Activated CD8-positive, alpha-beta memory T cell treated with anti-CD3 and anti-CD28 coated beads for 36 hours (primary cell): ENCODE measurements around the gene AGBL4. TPM values are rescaled to one million over a fixed set of nuclear protein-coding genes. Genes with fewer than 3 reads are reported as not detected.

Experiments
- CTCF ChIA-PET: fragments of 350-600 bp; sonication (Branson Sonifier 250); formaldehyde crosslinking; loops from one replicate; lab custom pipeline; 2021; ENCODE audit warnings: antibody characterized with exemption; lab: Charles Lee
- POLR2A ChIA-PET: fragments of 350-600 bp; sonication (Branson Sonifier 250); formaldehyde crosslinking; loops from one replicate; lab custom pipeline; 2021; ENCODE audit warnings: antibody characterized with exemption; lab: Charles Lee
- total RNA-seq, 2 experiments: library from RNA; stranded (reverse); gene quantifications; one replicate each; pipeline ENCODE4 v1.2.3, GENCODE V29; 2021

Gene AGBL4
- total RNA-seq, 2 experiments from 2014 or later = not detected

DNA sequence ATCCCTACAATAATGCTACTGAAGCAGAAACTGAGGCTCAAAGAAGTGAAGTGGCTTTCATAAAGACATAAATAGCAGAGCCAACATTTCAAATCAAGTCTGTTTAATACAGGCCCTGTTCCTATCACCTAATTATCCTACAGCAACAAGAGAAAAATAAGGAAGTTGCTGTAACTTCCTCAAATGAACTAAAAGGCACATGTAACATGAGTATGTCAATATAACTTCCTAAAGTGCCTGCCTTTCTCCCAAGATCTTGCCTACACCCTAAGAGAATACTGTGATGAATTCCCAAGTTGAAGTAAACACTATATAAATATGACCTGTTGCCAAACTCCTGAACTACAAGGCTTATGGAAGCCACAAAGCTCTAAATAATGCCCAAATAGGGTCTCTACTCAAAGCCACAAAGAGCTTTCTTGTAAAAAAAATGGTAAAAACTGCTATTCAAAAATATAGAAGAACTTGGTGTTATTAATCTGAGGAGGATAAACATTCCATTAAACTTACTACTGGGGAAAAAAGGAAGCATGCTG lies 1255.7 kb downstream of the AGBL4 start:
- POLR2A ChIA-PET = no interaction called here

DNA sequence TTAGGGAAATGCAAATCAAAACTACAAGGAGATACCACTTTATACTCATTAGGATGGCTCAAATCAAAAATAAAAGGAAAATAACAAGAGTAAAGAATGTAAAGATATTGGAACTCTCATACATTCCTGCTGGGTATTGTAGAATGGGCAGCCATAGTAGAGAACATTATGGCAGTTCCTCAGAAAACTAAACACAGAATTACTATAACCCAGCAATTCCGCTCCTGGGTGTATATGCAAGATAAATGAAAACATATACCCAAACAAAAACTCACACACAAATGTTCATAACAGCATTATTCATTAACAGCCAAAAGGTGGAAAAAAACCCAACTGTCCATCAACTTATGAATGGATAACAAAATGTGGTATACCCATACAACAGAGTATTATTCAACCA lies 1258.4 kb downstream of the AGBL4 start:
- ChIA-PET POLR2A (no interaction called here), CTCF (no interaction called here)

More for the DNA sequence above, 1255.7 kb downstream of the AGBL4 start:
- CTCF ChIA-PET = no interaction called here

DNA sequence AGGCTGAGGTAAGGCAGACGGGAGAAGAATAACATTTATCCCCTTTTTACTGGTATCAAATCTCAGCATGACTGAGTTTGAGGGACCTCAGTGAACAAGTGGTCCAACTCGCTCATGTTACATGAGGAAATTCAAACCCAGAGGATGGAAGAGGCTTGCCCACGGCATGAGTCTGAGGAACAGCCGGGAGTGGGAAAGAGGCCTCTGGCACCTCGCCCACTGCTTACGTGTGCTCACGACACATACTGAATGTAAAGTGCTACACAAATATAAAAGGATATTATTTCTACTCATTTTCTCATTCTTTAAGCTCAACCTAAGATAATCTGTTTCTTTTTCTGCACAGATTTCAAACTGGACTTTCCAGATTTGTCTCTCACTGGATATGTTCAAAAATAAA lies 1261.8 kb downstream of the AGBL4 start:
- CTCF ChIA-PET = no interaction called here
- POLR2A ChIA-PET = no interaction called here

DNA sequence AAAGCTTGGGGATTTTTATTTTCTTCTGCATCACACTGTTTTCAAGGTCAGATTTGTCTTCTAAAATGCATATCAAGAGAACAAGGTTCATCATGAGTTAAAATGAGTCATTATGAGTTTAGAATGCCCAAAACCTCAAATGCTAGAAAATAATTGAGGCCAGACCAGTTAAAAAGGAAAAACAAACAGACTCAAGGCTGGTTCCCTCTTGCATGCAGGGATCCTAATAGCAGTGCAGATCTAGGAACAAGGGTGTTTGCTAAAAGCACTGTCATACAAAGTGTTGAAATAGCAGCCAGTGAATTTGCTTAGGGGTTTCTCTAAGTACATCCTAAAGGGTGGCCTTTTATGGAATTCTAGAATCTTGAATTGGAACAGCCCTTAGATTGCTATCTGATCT lies 1262.3 kb downstream of the AGBL4 start:
- ChIA-PET CTCF (no interaction called here), POLR2A (no interaction called here)

DNA sequence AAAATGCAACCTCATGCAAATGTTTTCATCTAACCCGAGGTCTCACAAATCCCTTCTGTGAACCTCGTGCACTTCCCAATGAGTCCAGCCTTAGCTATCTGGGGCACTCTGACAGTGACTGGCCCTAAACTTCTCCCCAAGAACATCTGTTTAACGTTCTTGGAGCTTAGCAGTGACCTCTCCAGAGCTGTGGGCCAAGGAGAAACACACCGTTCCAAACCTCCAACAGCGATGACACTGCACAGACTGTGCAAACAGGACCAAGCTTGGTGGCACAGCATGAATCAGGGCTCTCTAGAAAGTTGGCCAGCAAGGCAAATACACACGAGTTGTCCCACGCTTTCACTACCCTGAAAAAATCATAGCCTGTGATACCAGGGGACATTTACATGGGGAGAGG lies 1262.9 kb downstream of the AGBL4 start:
- ChIA-PET CTCF (no interaction called here), POLR2A (no interaction called here)

DNA sequence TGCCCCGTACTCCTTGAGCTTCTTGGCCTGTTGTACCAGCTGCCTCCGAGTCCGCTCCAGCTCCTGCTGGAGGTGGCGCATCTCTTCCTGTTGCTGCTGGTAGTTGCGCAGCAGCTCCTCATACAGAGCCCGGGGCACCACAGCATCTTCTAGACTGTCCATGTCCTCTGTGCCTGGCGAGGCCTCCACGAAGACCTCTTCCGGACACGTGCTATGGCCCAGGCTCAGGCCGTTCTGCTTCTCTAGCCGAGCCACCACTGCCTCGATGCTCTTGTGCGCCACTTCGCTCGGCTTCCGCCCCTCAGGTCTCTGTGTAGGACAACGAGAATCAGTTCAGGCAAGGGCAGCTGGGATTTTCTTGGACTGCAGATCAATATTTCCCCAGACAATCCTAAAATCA lies 1264.8 kb downstream of the AGBL4 start:
- POLR2A ChIA-PET = no interaction called here
- CTCF ChIA-PET = no interaction called here

DNA sequence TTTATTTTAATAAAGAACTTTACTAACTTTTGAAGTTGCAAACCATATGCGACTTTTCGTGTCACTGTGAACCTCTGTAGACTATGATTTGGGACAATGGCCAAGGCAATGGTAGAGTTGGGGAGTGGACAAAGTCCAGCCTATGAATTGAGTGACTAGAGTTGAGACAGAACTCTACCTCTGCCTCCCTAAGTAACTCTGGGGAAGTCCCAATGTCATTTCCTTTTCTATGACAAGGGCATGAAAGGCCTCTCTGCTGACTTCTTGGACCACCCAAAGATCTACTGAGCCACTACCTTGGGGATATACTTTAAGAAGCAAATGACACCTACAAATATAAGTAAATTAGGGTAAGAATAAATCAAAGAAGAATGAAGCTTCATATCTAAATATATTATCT lies 1266.4 kb downstream of the AGBL4 start:
- ChIA-PET POLR2A (no interaction called here), CTCF (no interaction called here)

DNA sequence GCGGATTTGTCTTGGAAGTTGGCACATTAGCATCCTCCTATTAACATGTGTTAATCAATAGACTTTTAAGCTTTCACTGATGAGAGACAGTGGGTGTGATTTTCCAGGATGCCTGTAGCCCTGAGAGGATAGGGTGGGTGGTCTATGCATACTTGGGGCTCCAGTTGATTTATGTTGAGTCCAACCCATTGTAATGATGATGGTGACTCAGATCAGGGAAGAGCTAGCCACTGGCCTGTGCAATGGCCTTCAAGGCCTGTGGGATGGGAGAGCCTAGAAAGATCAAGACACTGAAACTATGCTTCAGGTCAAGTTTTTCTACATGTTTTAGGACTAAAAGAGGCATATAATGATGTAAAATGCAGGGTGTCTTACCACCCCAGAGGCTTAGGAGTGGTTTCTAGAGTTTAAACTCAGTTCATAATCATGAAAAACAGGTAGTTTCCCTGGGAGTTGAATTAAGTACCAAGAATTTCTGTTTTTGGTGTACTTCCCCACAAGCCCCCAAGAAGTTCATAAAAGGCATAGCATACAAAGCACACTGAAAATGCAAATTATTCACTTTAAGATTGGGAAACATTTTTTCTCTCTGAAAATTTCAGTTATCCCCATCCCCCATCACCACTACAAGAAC lies 1267.0 kb downstream of the AGBL4 start:
- ChIA-PET POLR2A (no interaction called here), CTCF (no interaction called here)

DNA sequence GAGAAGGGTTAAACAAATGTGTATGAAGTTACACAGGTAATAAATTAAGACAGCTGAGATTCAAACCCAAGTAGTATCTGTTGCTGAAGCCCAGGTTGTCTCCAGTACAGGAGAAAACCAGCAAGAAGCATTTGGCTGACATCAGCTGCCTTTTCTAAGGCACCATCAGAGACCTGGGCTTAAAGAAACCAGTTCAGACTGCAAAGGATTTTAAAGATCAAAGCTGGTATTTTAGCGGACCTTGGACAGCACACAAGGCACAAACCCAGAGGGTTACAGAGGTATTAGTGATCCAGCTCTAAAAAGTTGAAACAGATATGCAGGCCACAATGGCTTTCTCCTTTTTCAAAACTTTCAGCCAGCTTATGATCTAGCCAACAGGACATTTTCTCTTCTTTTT lies 1270.5 kb downstream of the AGBL4 start:
- POLR2A ChIA-PET = no interaction called here

DNA sequence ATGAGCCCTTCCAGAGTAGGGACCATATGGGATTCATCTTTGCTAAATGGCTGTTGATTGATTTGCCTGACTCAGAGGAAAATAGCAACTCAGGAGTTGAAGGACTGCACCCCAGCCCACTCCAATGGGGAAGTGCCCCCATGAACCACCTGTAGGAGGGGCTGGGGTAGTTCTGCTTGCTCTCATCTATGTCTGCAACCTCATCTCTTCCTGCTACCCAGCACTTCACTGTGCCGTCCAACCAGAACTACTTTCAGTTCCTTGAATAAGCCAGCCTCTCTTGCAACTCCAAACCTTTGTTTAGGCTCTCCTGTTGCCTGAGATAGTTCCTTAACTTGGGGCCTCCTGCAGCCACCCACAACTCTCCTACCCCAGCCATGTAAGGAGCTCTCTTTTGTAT lies 1273.6 kb downstream of the AGBL4 start:
- POLR2A ChIA-PET = no interaction called here
- CTCF ChIA-PET = no interaction called here

More for the DNA sequence above, 1270.5 kb downstream of the AGBL4 start:
- CTCF ChIA-PET = no interaction called here

DNA sequence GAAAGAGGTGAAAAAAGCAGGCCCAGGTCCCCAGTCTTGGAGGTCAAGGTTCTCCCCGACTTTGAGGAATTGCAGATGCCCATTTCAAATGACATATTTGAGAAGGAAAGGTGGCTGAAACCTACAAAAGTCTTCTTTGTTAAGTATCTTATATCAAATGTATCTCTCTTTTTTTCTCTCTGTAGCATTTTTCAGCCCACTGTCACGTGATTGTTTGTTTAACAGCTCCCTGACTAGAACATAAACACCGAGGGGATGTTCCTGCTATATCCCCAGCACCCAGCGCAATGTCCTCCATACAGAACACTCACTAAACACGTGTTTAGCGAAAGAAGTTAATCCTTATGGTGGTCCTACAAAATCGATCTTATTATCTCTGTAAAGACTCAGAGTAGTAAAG lies 1274.7 kb downstream of the AGBL4 start:
- POLR2A ChIA-PET = no interaction called here
- CTCF ChIA-PET = no interaction called here

DNA sequence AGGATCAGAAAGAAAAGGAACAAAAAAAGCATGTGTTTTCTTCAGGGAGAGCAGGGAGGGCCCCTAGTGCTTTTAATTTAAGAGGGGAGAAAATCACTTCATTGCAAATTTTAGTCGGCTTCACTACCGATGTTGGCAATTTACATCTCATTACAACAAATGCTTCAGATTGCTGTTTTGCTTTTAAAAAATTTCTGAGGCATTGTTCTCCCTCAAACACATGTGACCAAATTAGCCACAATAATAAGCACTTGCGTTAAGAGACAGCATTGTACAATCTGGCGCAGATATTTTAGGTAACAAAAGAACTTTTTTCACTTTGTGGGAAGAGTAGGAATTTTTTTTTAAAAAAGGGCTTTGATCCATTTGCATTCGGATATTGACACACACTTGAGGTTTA lies 1276.8 kb downstream of the AGBL4 start:
- CTCF ChIA-PET = no interaction called here
- POLR2A ChIA-PET = no interaction called here

DNA sequence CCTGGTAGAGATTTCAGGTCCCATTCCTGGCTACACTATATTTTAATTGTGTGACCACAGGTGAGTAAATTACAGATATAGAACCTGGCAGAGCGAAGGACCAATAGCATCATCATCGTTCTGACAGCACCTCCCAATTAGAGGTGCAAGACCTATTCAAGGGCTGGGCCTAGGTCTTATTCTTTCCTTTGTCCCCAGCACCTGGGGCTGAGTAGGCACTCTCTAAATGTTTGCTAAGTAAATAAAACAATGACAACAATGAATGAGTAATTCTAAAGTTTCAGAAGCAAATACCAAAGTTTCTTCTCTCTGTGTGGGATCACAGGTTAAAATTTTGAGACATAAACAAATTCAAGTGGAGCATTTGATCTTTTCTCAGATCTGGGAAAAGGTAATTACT lies 1279.7 kb downstream of the AGBL4 start:
- CTCF ChIA-PET = no interaction called here
- POLR2A ChIA-PET = no interaction called here

DNA sequence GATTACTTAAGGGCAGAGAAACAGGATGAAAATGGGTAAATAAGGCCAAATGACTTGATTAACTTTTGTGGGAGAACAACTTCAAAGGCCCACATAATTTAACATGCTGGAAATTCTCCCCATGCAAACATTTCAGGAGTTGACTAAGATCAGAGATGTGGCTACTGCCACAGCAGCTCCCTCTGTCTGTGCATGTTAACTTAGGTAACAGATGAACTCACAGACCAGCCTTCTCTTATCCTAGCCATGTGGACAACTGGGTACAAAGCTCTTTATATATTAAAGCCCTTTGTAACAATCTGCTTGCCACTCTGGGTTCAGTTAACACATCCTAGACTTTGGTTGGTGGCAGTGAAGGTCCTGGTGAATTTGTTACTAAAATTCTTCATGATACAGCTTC lies 1280.3 kb downstream of the AGBL4 start:
- ChIA-PET CTCF (no interaction called here), POLR2A (no interaction called here)

DNA sequence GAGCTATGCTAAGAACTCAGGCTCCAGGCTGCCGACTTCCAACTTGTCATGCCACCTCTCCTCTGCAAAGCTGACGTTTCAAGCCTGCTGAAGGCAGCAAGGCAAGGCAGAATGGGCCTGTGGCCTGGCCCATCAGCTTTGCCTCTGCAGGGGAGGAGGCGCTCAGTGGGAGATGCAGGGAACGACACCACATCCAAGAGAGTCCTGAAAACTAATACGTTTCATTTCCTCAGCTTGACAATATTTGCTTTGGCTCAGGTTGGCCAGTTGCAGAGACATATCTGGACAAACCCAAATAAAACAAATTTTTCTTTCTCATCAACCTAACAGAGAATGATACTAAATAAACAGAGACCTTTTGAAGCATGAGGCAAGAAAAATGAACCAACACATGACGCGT lies 1282.4 kb downstream of the AGBL4 start:
- ChIA-PET POLR2A (no interaction called here), CTCF (no interaction called here)

DNA sequence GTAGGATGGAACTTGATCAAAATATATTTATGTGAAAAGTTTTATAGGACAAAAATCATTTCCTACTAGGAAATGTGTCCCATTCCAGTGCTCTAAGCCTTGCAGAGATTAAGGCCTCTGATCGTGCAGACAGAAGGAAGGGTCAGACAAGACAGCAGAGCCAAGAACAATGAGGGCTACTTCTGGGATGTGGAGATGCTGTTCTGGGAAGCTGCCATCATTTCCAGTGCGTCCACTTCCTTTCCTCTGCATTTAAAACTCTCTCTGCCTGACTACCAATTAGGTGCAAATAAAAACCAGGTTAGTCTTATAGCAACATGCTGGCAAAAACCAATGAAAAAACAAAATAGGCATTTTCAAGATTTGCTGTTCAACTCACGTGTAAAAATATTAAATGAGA lies 1283.1 kb downstream of the AGBL4 start:
- ChIA-PET POLR2A (no interaction called here), CTCF (no interaction called here)

DNA sequence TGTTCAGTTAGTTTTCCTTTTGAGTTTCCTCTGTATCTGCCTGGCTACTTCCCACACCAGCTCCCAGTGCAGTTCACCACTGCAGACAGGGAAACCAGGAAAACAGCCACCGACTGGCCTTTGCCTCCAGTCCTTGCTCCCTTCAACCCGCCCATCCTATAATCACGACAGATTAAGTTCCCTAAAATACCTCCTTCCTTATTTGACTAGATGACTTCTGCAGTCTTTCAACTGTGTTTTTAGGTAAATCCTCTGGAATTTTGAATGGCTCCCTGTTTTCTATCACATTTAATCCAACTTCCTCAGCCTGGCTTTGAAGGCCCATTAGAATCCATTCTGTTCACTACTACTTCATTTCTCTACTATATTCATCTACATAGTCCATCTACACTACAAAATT lies 1284.7 kb downstream of the AGBL4 start:
- ChIA-PET CTCF (no interaction called here), POLR2A (no interaction called here)

DNA sequence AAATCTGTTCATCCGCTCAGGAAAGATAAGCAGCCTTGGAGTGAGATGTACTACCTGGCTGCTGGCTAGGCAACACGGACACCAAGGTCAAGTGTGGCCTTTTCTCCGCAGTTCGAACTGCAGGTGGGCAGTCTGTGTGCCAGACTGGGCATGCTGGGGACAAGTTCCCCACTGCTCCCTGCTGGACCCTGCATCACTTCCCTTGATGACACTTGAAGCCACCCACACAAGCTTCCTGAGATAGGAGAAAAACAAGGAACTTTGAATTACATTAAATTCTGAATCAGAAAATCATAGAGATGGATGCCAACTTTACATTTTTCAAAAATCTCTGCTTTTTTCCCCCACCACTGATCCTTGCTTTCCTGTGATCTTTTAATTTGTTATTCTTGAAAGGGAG lies 1285.4 kb downstream of the AGBL4 start:
- CTCF ChIA-PET = no interaction called here
- POLR2A ChIA-PET = no interaction called here

DNA sequence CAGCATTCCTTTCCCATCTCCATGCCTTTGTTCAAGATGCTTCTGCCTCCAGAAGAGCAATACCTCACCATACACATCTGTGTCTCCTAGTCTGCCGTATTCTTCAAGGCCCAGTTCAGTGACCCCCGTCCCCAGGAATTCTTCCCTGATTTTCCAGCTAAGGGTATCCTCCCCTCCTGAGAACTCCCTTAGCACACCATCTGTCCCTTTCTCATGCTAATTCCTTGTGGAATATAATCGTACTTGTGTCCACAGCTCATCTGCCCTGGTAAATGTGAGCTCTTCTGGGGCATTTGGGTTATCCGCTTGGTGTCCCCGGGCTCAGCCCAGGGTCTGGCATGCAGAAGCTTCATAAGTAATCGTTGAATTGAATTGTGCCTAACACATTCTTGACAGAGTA lies 1288.0 kb downstream of the AGBL4 start:
- CTCF ChIA-PET = no interaction called here
- POLR2A ChIA-PET = no interaction called here

DNA sequence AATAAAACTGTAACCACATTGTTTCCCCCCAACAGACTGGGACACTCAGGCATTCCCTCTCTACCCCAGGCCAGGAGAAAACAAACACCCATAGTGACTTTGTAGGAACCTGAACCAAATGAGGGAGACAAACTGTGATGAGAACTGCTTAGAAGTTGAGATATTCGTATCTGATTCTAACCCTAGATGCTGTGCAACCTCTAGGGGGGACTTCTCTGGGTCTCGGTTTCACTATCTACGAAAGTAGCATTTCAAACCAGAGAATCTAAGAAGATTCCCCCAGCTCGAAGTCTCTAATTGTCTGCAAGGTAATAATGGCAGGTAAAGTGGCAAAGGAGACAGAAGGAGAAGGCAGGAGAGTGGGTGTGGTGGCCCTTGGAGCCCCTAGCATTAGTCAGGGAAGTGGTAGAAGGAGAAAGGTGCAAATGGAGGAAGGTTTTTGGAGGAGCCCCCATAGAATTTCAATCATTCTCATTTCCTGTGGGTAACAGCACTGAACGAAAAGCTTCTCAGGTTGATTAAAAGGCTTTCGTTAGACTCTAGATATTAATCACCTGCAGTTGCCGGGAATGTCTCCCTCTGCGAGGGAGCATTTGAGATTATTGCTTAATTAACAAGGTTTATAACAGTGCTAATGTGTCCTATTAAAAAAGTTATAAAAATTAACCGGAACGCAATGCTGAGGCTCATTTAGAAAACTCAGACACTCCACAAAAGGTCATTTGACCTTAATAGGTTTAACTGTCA lies 1293.4 kb downstream of the AGBL4 start:
- POLR2A ChIA-PET = no interaction called here
- CTCF ChIA-PET = no interaction called here

DNA sequence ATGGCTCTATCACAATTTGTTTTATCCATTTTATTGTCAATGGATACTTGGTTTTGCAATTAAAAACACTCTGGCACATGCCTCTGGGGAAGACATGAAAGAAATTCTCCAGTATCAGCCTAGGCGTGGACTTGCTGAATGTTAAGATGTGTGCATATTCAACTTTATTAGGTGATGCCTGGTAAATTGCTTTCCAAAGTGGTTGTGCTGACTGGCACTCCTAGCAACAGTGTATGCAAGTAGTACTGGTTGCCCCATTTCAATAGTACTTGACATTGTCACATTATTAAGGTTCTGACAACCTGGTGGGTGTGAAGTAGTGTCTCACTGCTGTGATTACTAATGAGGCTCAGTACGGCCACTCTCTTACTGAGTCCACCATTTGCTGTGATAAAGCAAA lies 1295.2 kb downstream of the AGBL4 start:
- POLR2A ChIA-PET = no interaction called here
- CTCF ChIA-PET = no interaction called here
